ENCODE measurements around the gene HMGCLL1.
A peak's percentile ranks its signal among the peaks of the same experiment; 100 is the strongest.

HMGCLL1 gene

GRCh38 chr6:55438203-55438602 is 140.8 kb downstream of the HMGCLL1 start:
- no peak overlapping the region for H3K4me3 ChIP-seq (ENCODE audit: low read length)
- no peak for TF ChIP-seq CTCF (IDR thresholded peaks at IDR 0.05; ENCODE audit: insufficient read depth, low read depth, low read length, missing control alignments)
- DNase-seq (ENCODE audit: low read depth): no peak

- H3K4me3 ChIP-seq (ENCODE audit: low read length): no peak overlapping the region
- no peak for TF ChIP-seq CTCF (IDR thresholded peaks at IDR 0.05; ENCODE audit: insufficient read depth, low read depth, low read length, missing control alignments)
- DNase-seq (ENCODE audit: low read depth): peak; percentile 6
Observed at GRCh38 chr6:55437141-55437540, 141.9 kb downstream of the HMGCLL1 start.

GRCh38 chr6:55433446-55434130 is 145.4 kb downstream of the HMGCLL1 start:
- no peak for TF ChIP-seq CTCF (IDR thresholded peaks at IDR 0.05; ENCODE audit: insufficient read depth, low read depth, low read length, missing control alignments)
- H3K4me3 ChIP-seq (ENCODE audit: low read length): no peak overlapping the region
- peak; percentile 37 for DNase-seq (ENCODE audit: low read depth)

- no peak for DNase-seq (ENCODE audit: low read depth)
- H3K4me3 ChIP-seq (ENCODE audit: low read length): no peak overlapping the region
- TF ChIP-seq CTCF (IDR thresholded peaks at IDR 0.05; ENCODE audit: insufficient read depth, low read depth, low read length, missing control alignments): no peak
Observed at GRCh38 chr6:55423933-55424332, 155.1 kb downstream of the HMGCLL1 start.

- H3K4me3 ChIP-seq (ENCODE audit: low read length): no peak overlapping the region
- TF ChIP-seq CTCF (IDR thresholded peaks at IDR 0.05; ENCODE audit: insufficient read depth, low read depth, low read length, missing control alignments): no peak
- DNase-seq (ENCODE audit: low read depth): no peak
Observed at GRCh38 chr6:55410674-55411073, 168.3 kb downstream of the HMGCLL1 start.

GRCh38 chr6:55405474-55406235 is 173.3 kb downstream of the HMGCLL1 start:
- DNase-seq (ENCODE audit: low read depth): no peak
- no peak for TF ChIP-seq CTCF (IDR thresholded peaks at IDR 0.05; ENCODE audit: insufficient read depth, low read depth, low read length, missing control alignments)

More at GRCh38 chr6:55405474-55406235, 173.3 kb downstream of the HMGCLL1 start:
- no peak overlapping the region for H3K4me3 ChIP-seq (ENCODE audit: low read length)

All from epithelial cell of esophagus (primary cell).